Measurements from ENCODE around the gene CFAP99.

DNA sequence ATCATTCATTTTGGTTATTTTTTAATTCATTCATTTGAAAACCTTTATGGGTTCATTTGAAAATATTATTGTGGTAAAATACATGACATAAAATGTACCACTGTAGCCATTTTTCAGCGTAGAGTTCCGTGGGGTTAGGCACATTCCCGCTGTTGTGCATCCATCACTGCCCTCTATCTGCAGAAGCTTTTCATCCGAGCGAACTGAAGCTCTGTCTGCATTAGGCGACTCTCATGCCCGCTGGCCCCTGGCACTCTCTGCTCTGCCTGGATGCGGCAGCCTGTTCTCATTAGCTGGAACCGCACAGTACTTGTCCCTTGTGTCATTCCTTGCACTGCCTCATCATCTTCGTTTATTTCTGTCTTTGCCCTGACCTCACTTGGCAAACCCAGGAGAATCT lies 17.5 kb downstream of the CFAP99 start:
- TF ChIP-seq, protein P1, sequence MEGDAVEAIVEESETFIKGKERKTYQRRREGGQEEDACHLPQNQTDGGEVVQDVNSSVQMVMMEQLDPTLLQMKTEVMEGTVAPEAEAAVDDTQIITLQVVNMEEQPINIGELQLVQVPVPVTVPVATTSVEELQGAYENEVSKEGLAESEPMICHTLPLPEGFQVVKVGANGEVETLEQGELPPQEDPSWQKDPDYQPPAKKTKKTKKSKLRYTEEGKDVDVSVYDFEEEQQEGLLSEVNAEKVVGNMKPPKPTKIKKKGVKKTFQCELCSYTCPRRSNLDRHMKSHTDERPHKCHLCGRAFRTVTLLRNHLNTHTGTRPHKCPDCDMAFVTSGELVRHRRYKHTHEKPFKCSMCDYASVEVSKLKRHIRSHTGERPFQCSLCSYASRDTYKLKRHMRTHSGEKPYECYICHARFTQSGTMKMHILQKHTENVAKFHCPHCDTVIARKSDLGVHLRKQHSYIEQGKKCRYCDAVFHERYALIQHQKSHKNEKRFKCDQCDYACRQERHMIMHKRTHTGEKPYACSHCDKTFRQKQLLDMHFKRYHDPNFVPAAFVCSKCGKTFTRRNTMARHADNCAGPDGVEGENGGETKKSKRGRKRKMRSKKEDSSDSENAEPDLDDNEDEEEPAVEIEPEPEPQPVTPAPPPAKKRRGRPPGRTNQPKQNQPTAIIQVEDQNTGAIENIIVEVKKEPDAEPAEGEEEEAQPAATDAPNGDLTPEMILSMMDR (IDR thresholded peaks at IDR 0.05): no peak
- TF ChIP-seq EP300 (IDR thresholded peaks at IDR 0.05) (no peak), POLR2A (IDR thresholded peaks at IDR 0.05) (no peak)
